NB4 (cell line): ENCODE data around the gene MAD1L1.

ENCODE experiments used
- DNase-seq: peaks from one replicate; pipeline ENCODE4 v3.0.0; 2010; ENCODE audit warnings: low read depth
- H3K4me3 ChIP-seq: one replicate; pipeline ENCODE4 v1.5.1; 2011; ENCODE audit warnings: mild to moderate bottlenecking, low read depth, low read length, moderate library complexity
- MYC ChIP-seq: IDR thresholded peaks from 2 replicates; pipeline ENCODE4 v1.6.1; 2011; ENCODE audit warnings: low read depth, low read length
- POLR2A ChIP-seq: IDR thresholded peaks from 2 replicates; pipeline ENCODE4 v1.6.1; 2011; ENCODE audit warnings: mild to moderate bottlenecking; ENCODE audit not compliant: insufficient read length; ENCODE audit errors: extremely low read depth
- TF ChIP-seq, protein P1 (sequence below): IDR thresholded peaks from 2 replicates; pipeline ENCODE4 v1.6.1; 2011; ENCODE audit warnings: low read depth, low read length
- TF ChIP-seq, protein P2 (sequence below): IDR thresholded peaks from one replicate; pipeline ENCODE4 v1.5.1; 2012; ENCODE audit warnings: low read depth, low read length

MAD1L1 gene

DNA sequence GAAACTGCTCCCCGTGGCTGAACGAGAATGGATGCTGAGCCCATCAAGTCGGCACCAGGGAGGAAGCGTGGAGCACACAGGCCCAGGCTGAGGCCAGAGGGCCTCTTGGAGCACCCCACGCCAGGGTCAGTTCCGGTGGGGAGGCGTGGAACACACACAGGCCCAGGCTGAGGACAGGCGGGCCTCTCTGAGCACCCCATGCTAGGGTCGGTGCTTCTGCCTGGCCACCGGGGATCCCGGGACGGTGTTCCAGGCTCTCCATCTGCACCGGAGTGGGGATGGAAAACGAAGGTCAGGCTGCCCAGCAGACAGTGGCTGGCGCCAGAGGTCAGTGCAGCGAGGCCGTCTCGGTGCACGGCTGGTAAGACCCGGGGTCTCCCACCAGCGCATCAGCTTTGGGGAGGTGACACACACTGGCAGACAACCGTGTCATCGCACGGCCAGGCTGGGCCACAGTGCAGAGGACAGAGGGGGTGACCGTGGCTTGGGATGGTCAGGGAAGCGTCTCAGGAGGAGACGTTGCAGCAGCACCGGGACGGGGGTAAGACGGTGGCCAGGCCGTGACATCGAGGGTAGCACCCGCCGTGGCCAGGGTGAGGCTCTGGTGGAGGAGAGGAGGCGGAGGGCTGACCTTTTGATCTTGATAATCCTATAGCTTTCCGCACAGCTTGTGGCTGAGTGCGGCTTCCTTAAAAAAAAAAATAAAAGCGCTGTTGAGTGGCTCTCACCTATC lies 358.7 kb downstream of the MAD1L1 start:
- no peak for DNase-seq
- H3K4me3 ChIP-seq, result no peak overlapping the region
- TF ChIP-seq, protein P1, sequence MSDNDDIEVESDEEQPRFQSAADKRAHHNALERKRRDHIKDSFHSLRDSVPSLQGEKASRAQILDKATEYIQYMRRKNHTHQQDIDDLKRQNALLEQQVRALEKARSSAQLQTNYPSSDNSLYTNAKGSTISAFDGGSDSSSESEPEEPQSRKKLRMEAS, result no peak
- TF ChIP-seq POLR2A, result no peak
- no peak for TF ChIP-seq MYC
- TF ChIP-seq, protein P2, sequence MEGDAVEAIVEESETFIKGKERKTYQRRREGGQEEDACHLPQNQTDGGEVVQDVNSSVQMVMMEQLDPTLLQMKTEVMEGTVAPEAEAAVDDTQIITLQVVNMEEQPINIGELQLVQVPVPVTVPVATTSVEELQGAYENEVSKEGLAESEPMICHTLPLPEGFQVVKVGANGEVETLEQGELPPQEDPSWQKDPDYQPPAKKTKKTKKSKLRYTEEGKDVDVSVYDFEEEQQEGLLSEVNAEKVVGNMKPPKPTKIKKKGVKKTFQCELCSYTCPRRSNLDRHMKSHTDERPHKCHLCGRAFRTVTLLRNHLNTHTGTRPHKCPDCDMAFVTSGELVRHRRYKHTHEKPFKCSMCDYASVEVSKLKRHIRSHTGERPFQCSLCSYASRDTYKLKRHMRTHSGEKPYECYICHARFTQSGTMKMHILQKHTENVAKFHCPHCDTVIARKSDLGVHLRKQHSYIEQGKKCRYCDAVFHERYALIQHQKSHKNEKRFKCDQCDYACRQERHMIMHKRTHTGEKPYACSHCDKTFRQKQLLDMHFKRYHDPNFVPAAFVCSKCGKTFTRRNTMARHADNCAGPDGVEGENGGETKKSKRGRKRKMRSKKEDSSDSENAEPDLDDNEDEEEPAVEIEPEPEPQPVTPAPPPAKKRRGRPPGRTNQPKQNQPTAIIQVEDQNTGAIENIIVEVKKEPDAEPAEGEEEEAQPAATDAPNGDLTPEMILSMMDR, result no peak

DNA sequence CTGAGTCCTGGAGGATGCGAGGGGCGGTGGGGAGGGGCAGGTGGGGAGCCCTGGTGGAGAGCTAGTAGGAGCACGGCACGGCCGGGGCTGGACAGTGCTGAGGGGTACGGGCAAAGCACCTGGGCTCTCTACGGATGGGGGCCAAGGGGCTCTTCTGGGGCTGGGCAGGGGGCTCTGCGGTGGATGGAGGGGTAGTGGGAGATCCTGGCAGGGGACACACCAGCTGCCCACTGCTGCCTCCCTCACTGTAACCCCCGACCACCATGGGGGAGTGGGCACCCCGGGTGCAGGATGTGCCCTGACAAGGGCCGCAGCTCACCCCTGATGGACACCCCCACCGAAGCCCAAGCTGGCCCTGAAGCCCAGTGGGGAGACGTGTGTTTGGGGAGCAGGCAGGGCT lies 359.3 kb downstream of the MAD1L1 start:
- H3K4me3 ChIP-seq, result no peak overlapping the region
- no peak for DNase-seq
- no peak for TF ChIP-seq MYC
- TF ChIP-seq POLR2A, result no peak
- TF ChIP-seq, protein P2, result no peak
- TF ChIP-seq, protein P1, result no peak

DNA sequence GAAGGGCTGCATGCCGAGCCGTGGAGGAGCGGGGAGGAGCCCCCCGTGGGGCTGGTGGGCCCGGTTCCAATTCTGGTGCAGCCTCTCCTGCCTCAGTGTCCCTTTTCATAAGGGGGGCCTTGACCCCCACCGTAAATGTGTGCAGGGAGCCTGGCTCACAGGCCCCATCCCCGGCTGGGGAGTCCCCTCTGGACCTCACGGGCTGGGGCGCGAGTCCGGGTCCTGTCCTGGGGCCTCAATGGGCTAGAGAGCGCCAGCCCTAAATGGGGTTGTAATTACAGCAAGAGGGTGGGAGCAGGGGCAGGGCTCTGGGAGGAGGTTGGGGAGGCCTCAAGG lies 359.7 kb downstream of the MAD1L1 start:
- DNase-seq, result no peak
- TF ChIP-seq, protein P1, result no peak
- TF ChIP-seq, protein P2, result no peak
- no peak for TF ChIP-seq MYC
- no peak for TF ChIP-seq POLR2A
- no peak overlapping the region for H3K4me3 ChIP-seq

DNA sequence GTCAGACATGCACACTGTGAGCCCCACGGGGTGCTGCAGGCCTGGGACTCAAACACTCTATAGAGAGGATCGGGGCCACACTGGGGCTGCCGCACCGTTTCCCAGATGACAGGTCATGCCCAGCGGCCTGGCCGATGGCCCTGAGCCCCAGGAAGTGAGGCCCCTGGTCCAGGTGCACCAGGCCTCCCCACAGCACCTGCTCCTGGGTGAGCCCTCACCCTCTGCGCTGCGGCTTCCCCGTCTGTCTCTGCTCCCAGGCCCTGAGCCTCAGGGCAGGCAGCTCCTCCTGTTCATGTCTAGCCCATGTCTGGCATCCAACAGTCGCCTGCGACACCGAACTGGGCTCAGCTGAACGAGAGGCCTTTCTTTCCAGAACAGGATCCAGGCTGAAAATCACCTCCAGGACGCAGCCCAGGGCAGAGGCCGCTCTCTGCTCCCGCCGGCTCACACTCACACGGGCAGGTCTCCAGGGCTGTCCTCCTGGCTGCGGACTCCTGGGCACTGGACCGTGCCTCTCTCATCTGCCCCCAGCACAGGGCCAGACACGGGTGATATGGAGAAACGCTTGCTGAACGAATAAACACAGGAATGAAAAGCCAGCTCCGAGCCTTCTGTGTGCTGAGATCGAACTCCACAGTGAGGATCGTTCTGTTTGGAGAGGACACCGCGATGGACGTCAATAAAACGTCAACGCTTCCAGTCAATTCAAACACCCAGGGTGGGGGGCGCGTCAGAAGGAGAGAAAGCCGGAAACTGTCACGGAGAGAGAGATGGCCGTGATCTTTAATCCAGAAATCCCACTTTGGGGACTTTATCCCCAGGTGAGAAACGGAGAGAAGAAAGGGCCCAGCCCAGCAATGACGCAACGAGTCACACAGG lies 360.3 kb downstream of the MAD1L1 start:
- no peak overlapping the region for H3K4me3 ChIP-seq
- no peak for DNase-seq
- TF ChIP-seq POLR2A (no peak), MYC (no peak)
- TF ChIP-seq, protein P1, result no peak
- TF ChIP-seq, protein P2, result no peak

DNA sequence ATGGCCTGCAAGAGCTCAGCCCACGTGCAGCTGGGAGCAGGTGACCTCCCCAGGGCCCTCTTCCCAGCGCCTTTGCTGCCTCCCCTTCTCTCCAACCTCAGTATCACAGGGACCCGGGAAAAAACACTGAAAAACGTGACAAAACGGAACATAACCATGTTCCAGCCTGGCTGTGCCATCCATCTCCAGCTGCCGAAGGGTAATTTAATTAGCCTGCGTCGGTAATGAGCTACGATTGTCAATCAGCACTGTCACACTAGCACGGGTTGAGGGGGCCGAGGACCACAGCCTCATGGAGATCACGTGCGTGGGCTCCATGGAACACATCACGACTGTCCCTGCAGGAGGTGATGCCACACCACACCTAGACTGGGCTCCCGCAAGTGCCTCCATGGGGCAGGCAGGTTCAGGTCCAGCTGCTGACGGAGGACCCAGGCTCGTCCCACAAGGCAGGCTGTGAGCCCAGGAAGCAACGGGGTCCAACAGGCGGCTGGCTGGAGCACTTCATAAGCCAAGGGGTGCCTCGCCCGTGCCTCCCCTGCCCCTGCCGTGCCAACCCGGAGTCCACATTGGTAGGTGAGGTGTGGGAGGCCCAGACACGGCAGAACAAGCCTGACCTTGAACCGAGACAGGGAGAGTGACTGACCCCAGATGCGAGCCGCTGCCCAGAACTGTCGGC lies 363.2 kb downstream of the MAD1L1 start:
- no peak overlapping the region for H3K4me3 ChIP-seq
- no peak for DNase-seq
- TF ChIP-seq, protein P2, result no peak
- TF ChIP-seq POLR2A (no peak), MYC (no peak)
- TF ChIP-seq, protein P1, result no peak
